Esophagus muscularis mucosa (tissue), 4 donors: ENCODE measurements around the gene POC5. TPM values are rescaled to one million over a fixed set of nuclear protein-coding genes. Genes with fewer than 3 reads are reported as not detected.

Experiments
- DNase-seq: peaks from one replicate; pipeline ENCODE4 v3.0.0-alpha.2; 2017; ENCODE audit errors: extremely low spot score
- H3K27ac ChIP-seq, 4 donors: fragments of 200-600 bp; sonication (generic); replicated peaks in 1 of 4; 1 replicate in 3 of 4; 2 replicates in 1 of 4; pipeline ENCODE4 v1.5.1; 2016 to 2019; ENCODE audit warnings: mild to moderate bottlenecking in 1 of 4
- H3K27me3 ChIP-seq, 4 donors: fragments of 200-600 bp; sonication (generic); one replicate each; pipeline versions ENCODE4 v1.5.1 to v1.6.0; 2016 to 2019
- H3K36me3 ChIP-seq, 4 donors: fragments of 200-600 bp; sonication (generic); one replicate each; pipeline ENCODE4 v1.5.1; 2016 to 2019
- H3K4me1 ChIP-seq, 4 donors: fragments of 200-600 bp; sonication (generic); one replicate each; pipeline ENCODE4 v1.5.1; 2016 to 2019
- H3K4me3 ChIP-seq, 4 donors: fragments of 200-600 bp; sonication (generic); 1 replicate in 2 of 4; 2 replicates in 2 of 4; pipeline ENCODE4 v1.5.1; 2016 to 2019; ENCODE audit warnings: mild to moderate bottlenecking in 4 of 4, moderate library complexity in 1 of 4
- H3K9me3 ChIP-seq, 4 donors: fragments of 200-600 bp; sonication (generic); 1 replicate in 3 of 4; 2 replicates in 1 of 4; pipeline ENCODE4 v1.5.1; 2016 to 2019
- CTCF ChIP-seq, 3 experiments: fragments of 200-600 bp in 2 of 3; fragments of 450-650 bp in 1 of 3; sonication (generic) in 2 of 3; IDR thresholded peaks; one replicate each; pipeline ENCODE4 v1.5.1; 2017 to 2019; ENCODE audit warnings: antibody characterized with exemption in 3 of 3, mild to moderate bottlenecking in 2 of 3, moderate library complexity in 1 of 3
- EP300 ChIP-seq: sonication (generic); formaldehyde crosslinking; IDR thresholded peaks from one replicate; pipeline ENCODE4 v1.6.1; 2017; ENCODE audit warnings: antibody characterized with exemption
- POLR2A ChIP-seq: fragments of 450-650 bp; IDR thresholded peaks from one replicate; pipeline ENCODE4 v1.6.1; 2017; ENCODE audit warnings: antibody characterized with exemption, moderate library complexity, mild to moderate bottlenecking, low read depth
- POLR2AphosphoS5 ChIP-seq, 2 donors: sonication (generic); formaldehyde crosslinking; IDR thresholded peaks; one replicate each; pipeline ENCODE4 v1.6.1; 2017; ENCODE audit warnings: antibody characterized with exemption in 2 of 2
- WGBS: methylation state at CpG from one replicate; pipeline ENCODE4 v1.1.5; 2018; 5-methylcytosine and 5-hydroxymethylcytosine counted together
- intact Hi-C: fragments of 100-400 bp; cut with DNase I; formaldehyde crosslinking; loops from one replicate; pipeline ENCODE4 v1.15.1; 2023
- total RNA-seq, 4 donors: library from RNA; depleted of rRNA; stranded (reverse); fragments of >200 nt; gene quantifications; one replicate each; pipeline versions ENCODE4 v1.1.0 to v1.2.1, GENCODE V29; 2016

POC5 gene
- total RNA-seq, 4 donors from 2014 or later, result 6.0 to 13.7 (median 8.0) TPM

GRCh38 chr5:75667586-75667985 lies 49.7 kb downstream of the POC5 start:
- Histone ChIP-seq H3K4me3 (no peak overlapping the region), H3K9me3 (no peaks in the 10 kb centered on the region), H3K4me1 (peaks cover 0 to 15% (median 8%) of the 10 kb centered on the region in 4 donors), H3K27me3 (no peaks in the 10 kb centered on the region), H3K27ac (no peak overlapping the region), H3K36me3 (peaks cover 0 to 3% (median under 1%) of the 10 kb centered on the region in 4 donors)
- intact Hi-C loops, result no loop called here
- DNase-seq, result no peak
- TF ChIP-seq POLR2A (no peak), EP300 (no peak), CTCF (IDR thresholded peaks at IDR 0.05) (no peak), POLR2AphosphoS5 (IDR thresholded peaks at IDR 0.05) (no peak)
- 57% methylated on average over 2 of the region's 2 CpGs for WGBS

- no peak overlapping the region for H3K4me3 ChIP-seq
- H3K27me3 ChIP-seq, result no peaks in the 10 kb centered on the region
- H3K27ac ChIP-seq, result no peak overlapping the region
- intact Hi-C loops, result no loop called here
- WGBS, result 69% methylated on average over 6 of the region's 6 CpGs
- H3K4me1 ChIP-seq, result peaks cover 0 to 15% (median 8%) of the 10 kb centered on the region in 4 donors
- DNase-seq, result no peak
- H3K9me3 ChIP-seq, result no peaks in the 10 kb centered on the region
- no peaks in the 10 kb centered on the region for H3K36me3 ChIP-seq
- TF ChIP-seq CTCF (IDR thresholded peaks at IDR 0.05) (no peak), EP300 (no peak), POLR2AphosphoS5 (IDR thresholded peaks at IDR 0.05) (no peak), POLR2A (no peak)
These were observed 50.4 kb downstream of the POC5 start for GRCh38 chr5:75666801-75667200.

- 95% methylated on average over 2 of the region's 2 CpGs for WGBS
- intact Hi-C loops, result no loop called here
- DNase-seq, result no peak
These were observed 52.3 kb downstream of the POC5 start for GRCh38 chr5:75664979-75665378.

GRCh38 chr5:75663579-75664284 lies 53.5 kb downstream of the POC5 start:
- Histone ChIP-seq H3K4me1 (peaks cover 0 to 11% (median 4%) of the 10 kb centered on the region in 4 donors), H3K36me3 (no peaks in the 10 kb centered on the region), H3K27ac (no peak overlapping the region), H3K27me3 (no peaks in the 10 kb centered on the region), H3K9me3 (no peaks in the 10 kb centered on the region), H3K4me3 (no peak overlapping the region)
- intact Hi-C loops, result no loop called here
- TF ChIP-seq POLR2A, result no peak
- no peak for TF ChIP-seq EP300
- no peak for TF ChIP-seq CTCF (IDR thresholded peaks at IDR 0.05)
- TF ChIP-seq POLR2AphosphoS5 (IDR thresholded peaks at IDR 0.05), result no peak
- 85% methylated on average over 12 of the region's 12 CpGs for WGBS
- DNase-seq, result no peak

More at GRCh38 chr5:75664979-75665378, 52.3 kb downstream of the POC5 start:
- Histone ChIP-seq H3K27ac (no peak overlapping the region), H3K4me3 (no peak overlapping the region), H3K27me3 (no peaks in the 10 kb centered on the region), H3K36me3 (no peaks in the 10 kb centered on the region), H3K9me3 (no peaks in the 10 kb centered on the region), H3K4me1 (peaks cover 0 to 15% (median 8%) of the 10 kb centered on the region in 4 donors)
- no peak for TF ChIP-seq POLR2A
- TF ChIP-seq POLR2AphosphoS5 (IDR thresholded peaks at IDR 0.05), result no peak
- TF ChIP-seq CTCF (IDR thresholded peaks at IDR 0.05), result no peak
- no peak for TF ChIP-seq EP300

- H3K27me3 ChIP-seq, result no peaks in the 10 kb centered on the region
These were observed 55.2 kb downstream of the POC5 start for GRCh38 chr5:75662061-75662460.

More at GRCh38 chr5:75662061-75662460, 55.2 kb downstream of the POC5 start:
- TF ChIP-seq EP300, result no peak
- 92% methylated on average over 2 of the region's 2 CpGs for WGBS
- intact Hi-C loops, result no loop called here
- H3K9me3 ChIP-seq, result no peaks in the 10 kb centered on the region
- DNase-seq, result no peak
- H3K4me3 ChIP-seq, result no peak overlapping the region
- H3K27ac ChIP-seq, result no peak overlapping the region
- peaks cover 0 to under 1% (median under 1%) of the 10 kb centered on the region in 4 donors for H3K4me1 ChIP-seq
- no peaks in the 10 kb centered on the region for H3K36me3 ChIP-seq
